HG03108 (cell line): ENCODE data around the gene PLEKHA6.

Experiments
- ATAC-seq: cut with Tn5 transposase; IDR thresholded peaks from one replicate; pipeline ENCODE4 v1.9.1; 2021; ENCODE audit warnings: moderate library complexity; ENCODE audit not compliant: unreplicated experiment

PLEKHA6 gene

GRCh38 chr1:204218552-204218951 lies 141.2 kb downstream of the PLEKHA6 start:
- ATAC-seq = no peak

GRCh38 chr1:204217648-204218000 lies 142.1 kb downstream of the PLEKHA6 start:
- ATAC-seq = no peak

GRCh38 chr1:204216880-204217647 lies 142.7 kb downstream of the PLEKHA6 start:
- no peak for ATAC-seq

GRCh38 chr1:204216236-204216635 lies 143.5 kb downstream of the PLEKHA6 start:
- ATAC-seq = no peak

- ATAC-seq = peak; percentile 62
Observed at GRCh38 chr1:204213668-204214662, 145.8 kb downstream of the PLEKHA6 start, which contains the start of gene GOLT1A. TSS of gene GOLT1A (minus strand) at chr1:204213988. CDS start at chr1:204213906, 82 bp downstream.

- no peak for ATAC-seq
Observed at GRCh38 chr1:204212715-204213114, 147.0 kb downstream of the PLEKHA6 start.

- no peak for ATAC-seq
Observed at GRCh38 chr1:204211046-204211445, 148.7 kb downstream of the PLEKHA6 start.

GRCh38 chr1:204207136-204207616 lies 152.6 kb downstream of the PLEKHA6 start:
- peak; percentile 63 for ATAC-seq

GRCh38 chr1:204206121-204206520 lies 153.6 kb downstream of the PLEKHA6 start:
- no peak for ATAC-seq

- no peak for ATAC-seq
Observed at GRCh38 chr1:204205486-204205885, 154.2 kb downstream of the PLEKHA6 start.

- ATAC-seq = no peak
Observed at GRCh38 chr1:204204944-204205343, 154.8 kb downstream of the PLEKHA6 start.

GRCh38 chr1:204203206-204203767 lies 156.4 kb downstream of the PLEKHA6 start:
- ATAC-seq = no peak

- ATAC-seq = no peak
Observed at GRCh38 chr1:204202481-204202880, 157.2 kb downstream of the PLEKHA6 start.

- ATAC-seq = no peak
Observed at GRCh38 chr1:204201348-204202040, 158.2 kb downstream of the PLEKHA6 start.

- ATAC-seq = no peak
Observed at GRCh38 chr1:204199579-204199978, 160.2 kb downstream of the PLEKHA6 start.

- no peak for ATAC-seq
Observed at GRCh38 chr1:204198348-204199340, 161.1 kb downstream of the PLEKHA6 start.

- no peak for ATAC-seq
Observed at GRCh38 chr1:204197068-204197467, 162.7 kb downstream of the PLEKHA6 start.

GRCh38 chr1:204196068-204196795 lies 163.5 kb downstream of the PLEKHA6 start, which contains the start of gene KISS1:
TSS of gene KISS1 (minus strand) at chr1:204196491. CDS start at chr1:204192876, 3,615 bp downstream.
- ATAC-seq = no peak

GRCh38 chr1:204194771-204195170 lies 165.0 kb downstream of the PLEKHA6 start:
- no peak for ATAC-seq
